HG02884 (cell line): ENCODE results near the gene CCDC32.

ENCODE experiments used
- ATAC-seq: cut with Tn5 transposase; IDR thresholded peaks from one replicate; pipeline ENCODE4 v1.9.1; 2021; ENCODE audit warnings: mild to moderate bottlenecking, moderate library complexity; ENCODE audit not compliant: unreplicated experiment

Gene CCDC32

GRCh38 chr15:40513609-40514008 is 51.2 kb downstream of the CCDC32 start:
- no peak for ATAC-seq

- no peak for ATAC-seq
These were observed 52.4 kb downstream of the CCDC32 start for GRCh38 chr15:40512440-40512839.

GRCh38 chr15:40511472-40512133 is 53.2 kb downstream of the CCDC32 start:
- ATAC-seq = no peak

- ATAC-seq = no peak
These were observed 53.8 kb downstream of the CCDC32 start for GRCh38 chr15:40511093-40511471.

GRCh38 chr15:40510201-40510600 is 54.6 kb downstream of the CCDC32 start:
- ATAC-seq = no peak

- ATAC-seq = no peak
These were observed 56.6 kb downstream of the CCDC32 start for GRCh38 chr15:40508216-40508615.

GRCh38 chr15:40506964-40507571 is 57.8 kb downstream of the CCDC32 start:
- peak; percentile 51 for ATAC-seq
